ENCODE data around the gene SPIC. TPM values are rescaled to one million over a fixed set of nuclear protein-coding genes. Genes with fewer than 3 reads are reported as not detected.
A peak's percentile ranks its signal among the peaks of the same experiment; 100 is the strongest.

Gene SPIC
- total and polyA plus RNA-seq, 5 donors = not detected

DNA sequence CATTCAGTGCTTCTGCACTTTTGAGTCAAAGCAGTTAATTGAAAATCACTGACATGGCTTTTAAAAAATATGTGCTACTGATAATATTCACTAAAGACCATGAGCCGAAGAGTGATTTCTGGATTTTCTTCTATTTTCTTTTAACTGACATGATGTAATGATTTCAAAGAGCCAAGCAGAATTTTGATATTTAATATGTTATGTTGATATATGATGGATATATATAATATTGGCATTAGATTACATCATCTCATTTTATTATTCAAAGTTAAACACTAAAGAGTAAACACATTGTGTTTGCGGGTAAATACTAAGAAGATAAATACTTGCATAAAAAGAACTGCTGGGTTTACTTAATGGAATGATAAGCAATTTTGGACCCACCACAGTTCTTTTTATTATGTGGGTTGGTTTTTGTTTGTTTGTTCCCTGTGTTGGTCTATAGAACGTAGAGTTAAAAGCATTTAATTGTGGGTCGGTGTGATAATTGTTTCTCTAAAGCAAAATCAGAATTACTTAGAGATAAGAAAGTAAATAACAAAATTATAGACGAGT is 692 bp downstream of the SPIC start:
- 62% methylated on average over 5 of the region's 5 CpGs for WGBS
- intact Hi-C loops (cut with DNase I) = no loop called here
- H3K27ac ChIP-seq (ENCODE audit: low read length) = no peak overlapping the region
- no peaks in the 10 kb centered on the region for H3K4me1 ChIP-seq (ENCODE audit: control insufficient read depth, insufficient read depth, low read length)
- no peak for DNase-seq
- H3K4me3 ChIP-seq (ENCODE audit: low read length) = no peak overlapping the region
- ATAC-seq = no peak
- H3K27me3 ChIP-seq (ENCODE audit: control insufficient read depth, insufficient read depth) = no peaks in the 10 kb centered on the region
- H3K9me3 ChIP-seq (ENCODE audit: control insufficient read depth, low read length) = no peaks in the 10 kb centered on the region

DNA sequence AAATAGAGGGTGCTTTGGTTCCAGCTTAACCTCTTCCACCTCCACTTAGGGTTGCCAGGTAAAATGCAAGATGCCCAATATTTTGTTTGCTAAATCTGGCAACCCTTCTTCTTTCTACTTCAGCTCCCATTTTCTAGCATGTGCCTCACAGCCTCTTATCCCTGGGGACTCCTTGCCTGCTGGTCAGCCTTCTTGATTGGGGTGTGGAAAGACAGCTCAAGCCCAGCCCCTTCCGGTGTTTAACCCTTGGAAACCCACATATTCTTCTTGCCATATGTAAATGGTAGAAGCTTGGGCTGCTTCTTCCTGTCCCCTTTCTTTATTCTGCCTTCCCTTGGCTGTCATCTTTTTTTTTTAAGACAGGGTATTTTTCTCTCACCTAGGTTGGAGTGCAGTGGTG is 5.7 kb downstream of the SPIC start:
- ATAC-seq = no peak
- 55% methylated on average over 1 of the region's 1 CpG for WGBS

DNA sequence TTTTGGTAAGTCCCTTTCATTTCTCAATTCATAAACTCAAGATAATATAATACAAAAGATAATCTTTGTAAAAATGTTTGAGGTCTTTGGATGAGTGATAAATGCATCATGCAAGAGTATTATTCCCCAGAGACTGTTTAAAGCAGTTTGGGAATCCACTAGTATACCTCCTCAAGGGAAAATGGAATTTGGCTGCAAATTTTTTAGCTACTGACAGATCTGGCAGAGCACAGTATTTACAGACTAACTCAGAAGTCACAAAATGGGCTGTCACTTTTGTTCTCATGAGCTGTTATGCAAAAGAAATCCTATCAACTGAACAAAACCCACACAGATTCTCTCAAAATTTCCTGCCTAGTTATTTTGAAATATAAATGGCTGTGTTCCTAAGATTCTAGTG is 9.9 kb downstream of the SPIC start:
- ATAC-seq (peak; percentile 49 to 94), DNase-seq (no peak)
- Histone ChIP-seq H3K27ac (ENCODE audit: low read length) (no peak overlapping the region), H3K4me1 (ENCODE audit: control insufficient read depth, insufficient read depth, low read length) (no peaks in the 10 kb centered on the region), H3K9me3 (ENCODE audit: control insufficient read depth, low read length) (no peaks in the 10 kb centered on the region), H3K27me3 (ENCODE audit: control insufficient read depth, insufficient read depth) (no peaks in the 10 kb centered on the region), H3K4me3 (ENCODE audit: low read length) (no peak overlapping the region)
- intact Hi-C loops (cut with DNase I) = no loop called here

More for the DNA sequence above, 5.7 kb downstream of the SPIC start:
- H3K4me3 ChIP-seq (ENCODE audit: low read length) = no peak overlapping the region
- peak in 1 of 3 donors; percentile 26 for DNase-seq
- no peak overlapping the region for H3K27ac ChIP-seq (ENCODE audit: low read length)
- no peaks in the 10 kb centered on the region for H3K4me1 ChIP-seq (ENCODE audit: control insufficient read depth, insufficient read depth, low read length)
- H3K9me3 ChIP-seq (ENCODE audit: control insufficient read depth, low read length) = no peaks in the 10 kb centered on the region
- intact Hi-C loops (cut with DNase I) = no loop called here
- H3K27me3 ChIP-seq (ENCODE audit: control insufficient read depth, insufficient read depth) = no peaks in the 10 kb centered on the region

DNA sequence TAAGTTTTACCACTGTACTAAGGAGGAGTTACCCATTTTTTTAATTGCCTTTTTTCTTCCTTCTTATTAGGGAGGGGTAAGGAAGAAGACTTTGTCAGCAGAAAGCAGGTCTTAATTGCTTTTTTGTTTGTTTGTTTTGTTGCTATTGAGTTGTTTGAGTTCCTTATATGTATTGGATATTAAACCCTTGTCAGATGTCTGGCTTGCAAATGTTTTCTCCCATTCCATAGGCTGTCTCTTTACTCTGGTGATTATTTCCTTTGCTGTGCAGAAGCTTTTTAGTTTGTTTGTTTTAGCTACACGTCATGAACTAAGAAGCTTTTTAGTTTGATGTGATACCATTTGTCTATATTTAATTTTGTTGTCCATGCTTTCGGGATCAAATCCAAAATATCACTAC is 13.3 kb downstream of the SPIC start:
- ATAC-seq (no peak), DNase-seq (no peak)
- Histone ChIP-seq H3K4me3 (ENCODE audit: low read length) (no peak overlapping the region), H3K4me1 (ENCODE audit: control insufficient read depth, insufficient read depth, low read length) (no peaks in the 10 kb centered on the region), H3K9me3 (ENCODE audit: control insufficient read depth, low read length) (no peaks in the 10 kb centered on the region), H3K27ac (ENCODE audit: low read length) (no peak overlapping the region), H3K27me3 (ENCODE audit: control insufficient read depth, insufficient read depth) (no peaks in the 10 kb centered on the region)
- 59% methylated on average over 2 of the region's 2 CpGs for WGBS
- intact Hi-C loops (cut with DNase I) = no loop called here

DNA sequence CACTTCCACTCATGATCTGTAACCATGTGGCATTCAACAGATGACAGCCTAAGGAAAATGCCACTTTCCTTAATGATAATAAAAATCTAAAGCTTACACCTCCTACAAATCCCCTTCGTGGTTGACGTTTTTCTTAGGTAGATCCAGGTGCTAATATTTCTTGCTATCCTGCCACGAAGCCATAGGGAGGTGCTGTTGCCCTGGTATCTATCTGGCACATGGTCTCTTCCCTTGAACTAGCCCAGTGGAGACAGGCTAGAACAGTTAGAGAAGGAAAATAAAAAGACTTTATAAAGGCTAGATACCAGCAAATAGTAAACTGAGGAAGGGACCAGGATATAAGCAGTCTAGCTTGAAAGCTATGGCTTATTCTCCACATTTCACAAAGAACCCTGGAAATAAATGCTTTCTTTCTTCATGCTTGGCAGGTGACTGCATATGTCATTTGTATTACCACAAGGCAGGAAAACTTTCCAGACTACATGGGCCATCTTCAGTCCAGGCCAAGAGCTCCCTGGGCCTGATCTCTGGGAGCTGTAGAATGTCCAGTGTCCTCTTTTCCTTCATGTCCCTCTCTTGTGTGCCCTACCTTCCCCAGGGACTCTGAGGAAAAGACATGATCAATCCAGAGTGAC is 15.3 kb downstream of the SPIC start:
- Histone ChIP-seq H3K27ac (ENCODE audit: low read length) (no peak overlapping the region), H3K9me3 (ENCODE audit: control insufficient read depth, low read length) (no peaks in the 10 kb centered on the region), H3K4me1 (ENCODE audit: control insufficient read depth, insufficient read depth, low read length) (no peaks in the 10 kb centered on the region), H3K4me3 (ENCODE audit: low read length) (no peak overlapping the region), H3K27me3 (ENCODE audit: control insufficient read depth, insufficient read depth) (no peaks in the 10 kb centered on the region)
- DNase-seq = no peak
- intact Hi-C loops (cut with DNase I) = loop anchor here in 1 of 4 donors (10.0 kb wide), 1 partner anchor 344 kb away; the partner anchor contains the start of gene GNPTAB
- peak; percentile 51 to 63 for ATAC-seq
- WGBS = 9% methylated on average over 3 of the region's 3 CpGs

DNA sequence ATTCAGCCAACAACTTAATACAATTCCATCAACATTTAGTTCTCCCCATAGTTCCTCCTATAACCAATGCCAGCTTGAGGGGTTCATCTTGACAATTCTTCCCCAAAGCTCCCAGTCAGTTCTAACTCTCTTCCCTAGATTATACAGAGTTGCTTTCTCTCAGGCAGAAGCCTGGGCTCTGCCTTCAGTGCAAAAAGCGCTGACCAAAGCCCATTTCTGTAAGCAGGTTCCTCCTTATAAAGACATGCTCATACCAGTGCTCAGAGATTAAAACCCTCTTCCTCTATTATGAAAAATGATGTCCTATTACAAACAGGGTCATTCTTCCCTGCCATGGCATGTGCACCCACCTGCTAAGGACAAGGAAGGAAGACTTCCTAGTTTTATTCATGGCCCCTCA is 16.2 kb downstream of the SPIC start:
- Histone ChIP-seq H3K4me3 (ENCODE audit: low read length) (no peak overlapping the region), H3K27me3 (ENCODE audit: control insufficient read depth, insufficient read depth) (no peaks in the 10 kb centered on the region), H3K4me1 (ENCODE audit: control insufficient read depth, insufficient read depth, low read length) (no peaks in the 10 kb centered on the region), H3K9me3 (ENCODE audit: control insufficient read depth, low read length) (no peaks in the 10 kb centered on the region), H3K27ac (ENCODE audit: low read length) (no peak overlapping the region)
- DNase-seq = no peak
- 81% methylated on average over 1 of the region's 1 CpG for WGBS
- intact Hi-C loops (cut with DNase I) = loop anchor here in 1 of 4 donors (10.0 kb wide), 1 partner anchor 343 kb away; the partner anchor contains the start of gene GNPTAB
- ATAC-seq = peak; percentile 43 to 52

DNA sequence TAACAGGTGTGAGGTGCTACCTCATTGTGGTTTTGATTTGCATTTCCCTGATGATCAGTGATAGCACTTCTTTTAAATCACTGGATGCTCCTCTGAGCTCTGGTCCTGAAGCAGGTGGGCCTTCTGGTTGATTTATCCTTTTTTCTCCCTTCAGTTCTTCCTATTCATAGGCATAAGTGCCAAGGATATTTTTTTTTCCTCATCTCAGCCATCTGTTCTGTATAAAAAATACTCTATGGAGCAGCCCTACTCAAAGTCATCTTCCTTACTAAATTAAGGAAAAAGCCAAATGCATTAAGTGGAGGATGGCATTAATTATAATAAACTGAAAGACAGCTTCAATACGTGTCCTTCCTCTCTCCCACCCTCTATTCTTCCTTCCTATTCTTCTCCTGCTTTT is 18.4 kb downstream of the SPIC start:
- H3K27me3 ChIP-seq (ENCODE audit: control insufficient read depth, insufficient read depth) = no peaks in the 10 kb centered on the region
- 68% methylated on average over 1 of the region's 1 CpG for WGBS
- ATAC-seq (no peak), DNase-seq (no peak)
- no peak overlapping the region for H3K27ac ChIP-seq (ENCODE audit: low read length)
- intact Hi-C loops (cut with DNase I) = loop anchor here in 1 of 4 donors (10.0 kb wide), 1 partner anchor 341 kb away; the partner anchor contains the start of gene GNPTAB
- no peak overlapping the region for H3K4me3 ChIP-seq (ENCODE audit: low read length)
- no peaks in the 10 kb centered on the region for H3K4me1 ChIP-seq (ENCODE audit: control insufficient read depth, insufficient read depth, low read length)
- H3K9me3 ChIP-seq (ENCODE audit: control insufficient read depth, low read length) = no peaks in the 10 kb centered on the region

DNA sequence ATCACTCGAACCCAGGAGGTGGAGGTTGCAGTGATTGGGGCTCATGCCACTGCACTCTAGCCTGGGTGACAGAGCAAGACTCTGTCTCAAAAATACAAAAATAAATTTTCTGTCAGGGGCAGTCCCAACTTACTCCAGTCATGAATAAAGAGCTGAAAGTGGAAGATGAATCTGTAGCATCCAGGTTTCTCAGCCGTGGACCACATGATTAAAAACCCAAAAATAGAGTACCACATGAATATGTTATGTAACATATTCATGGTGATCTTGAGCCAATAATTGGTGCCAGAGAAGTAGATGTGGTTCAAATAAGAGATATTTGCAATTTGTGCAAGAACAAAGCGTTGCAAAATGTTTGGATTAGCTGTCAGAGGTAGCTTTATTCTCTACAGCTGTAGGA is 23.1 kb downstream of the SPIC start:
- H3K27me3 ChIP-seq (ENCODE audit: control insufficient read depth, insufficient read depth) = no peaks in the 10 kb centered on the region
- H3K27ac ChIP-seq (ENCODE audit: low read length) = no peak overlapping the region
- H3K9me3 ChIP-seq (ENCODE audit: control insufficient read depth, low read length) = no peaks in the 10 kb centered on the region
- ATAC-seq (no peak), DNase-seq (no peak)
- intact Hi-C loops (cut with DNase I) = loop anchor here in 1 of 4 donors (10.0 kb wide), 1 partner anchor 337 kb away; the partner anchor contains the start of gene GNPTAB
- 56% methylated on average over 3 of the region's 3 CpGs for WGBS
- H3K4me1 ChIP-seq (ENCODE audit: control insufficient read depth, insufficient read depth, low read length) = no peaks in the 10 kb centered on the region
- no peak overlapping the region for H3K4me3 ChIP-seq (ENCODE audit: low read length)

DNA sequence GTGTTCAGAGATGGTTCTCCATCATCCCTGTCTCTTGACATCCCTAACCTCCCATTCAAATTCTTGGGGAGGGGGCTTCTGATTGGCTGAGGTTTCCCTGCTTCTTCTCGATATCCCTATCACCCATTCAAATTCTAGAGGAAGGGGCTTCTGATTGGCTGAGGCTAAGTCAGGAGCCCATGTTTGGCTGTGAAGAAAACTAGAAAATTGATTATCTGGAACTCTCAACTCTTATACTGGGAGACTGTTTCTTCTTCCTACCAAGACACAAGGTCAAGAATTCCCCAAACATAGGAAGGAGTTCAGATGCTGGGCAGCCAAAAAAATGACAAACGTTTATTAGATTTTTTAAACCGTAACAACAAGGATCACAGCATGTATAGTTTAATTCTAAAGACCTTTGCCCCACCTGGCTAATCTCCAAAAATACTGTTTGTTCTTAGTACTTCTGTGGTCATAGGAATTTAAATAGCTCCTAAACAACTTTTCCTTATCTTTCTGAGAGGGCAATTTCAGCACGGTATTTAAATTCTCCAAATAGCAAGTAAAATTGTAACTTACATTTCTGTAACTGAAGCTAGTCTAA is 26.4 kb downstream of the SPIC start:
- Histone ChIP-seq H3K27ac (ENCODE audit: low read length) (no peak overlapping the region), H3K4me1 (ENCODE audit: control insufficient read depth, insufficient read depth, low read length) (no peaks in the 10 kb centered on the region), H3K4me3 (ENCODE audit: low read length) (no peak overlapping the region), H3K27me3 (ENCODE audit: control insufficient read depth, insufficient read depth) (no peaks in the 10 kb centered on the region), H3K9me3 (ENCODE audit: control insufficient read depth, low read length) (no peaks in the 10 kb centered on the region)
- DNase-seq (no peak), ATAC-seq (no peak)
- 33% methylated on average over 4 of the region's 4 CpGs for WGBS
- intact Hi-C loops (cut with DNase I) = no loop called here

DNA sequence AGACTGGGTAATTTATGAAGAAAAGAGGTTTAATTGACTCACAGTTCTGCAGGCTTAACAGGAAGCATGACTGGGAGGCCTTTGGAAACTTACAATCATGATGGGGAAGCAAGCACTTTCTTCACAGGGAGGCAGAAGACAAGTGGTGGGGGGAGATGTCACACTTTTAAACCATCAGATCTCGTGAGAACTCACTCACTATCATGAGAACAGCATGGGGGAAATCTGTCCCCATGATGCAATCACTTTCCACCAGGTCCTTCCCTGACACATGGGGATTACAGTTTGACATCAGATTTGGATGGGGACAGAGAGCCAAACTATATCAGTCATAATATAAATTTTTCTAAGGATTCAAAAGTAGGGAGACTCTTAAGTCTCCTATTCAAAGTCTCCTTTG is 46.0 kb downstream of the SPIC start:
- H3K4me3 ChIP-seq (ENCODE audit: low read length) = no peak overlapping the region
- intact Hi-C loops (cut with DNase I) = no loop called here
- 19% methylated on average over 1 of the region's 1 CpG for WGBS
- ATAC-seq (no peak), DNase-seq (no peak)
- no peaks in the 10 kb centered on the region for H3K27me3 ChIP-seq (ENCODE audit: control insufficient read depth, insufficient read depth)
- no peak overlapping the region for H3K27ac ChIP-seq (ENCODE audit: low read length)
- no peaks in the 10 kb centered on the region for H3K4me1 ChIP-seq (ENCODE audit: control insufficient read depth, insufficient read depth, low read length)
- H3K9me3 ChIP-seq (ENCODE audit: control insufficient read depth, low read length) = no peaks in the 10 kb centered on the region

DNA sequence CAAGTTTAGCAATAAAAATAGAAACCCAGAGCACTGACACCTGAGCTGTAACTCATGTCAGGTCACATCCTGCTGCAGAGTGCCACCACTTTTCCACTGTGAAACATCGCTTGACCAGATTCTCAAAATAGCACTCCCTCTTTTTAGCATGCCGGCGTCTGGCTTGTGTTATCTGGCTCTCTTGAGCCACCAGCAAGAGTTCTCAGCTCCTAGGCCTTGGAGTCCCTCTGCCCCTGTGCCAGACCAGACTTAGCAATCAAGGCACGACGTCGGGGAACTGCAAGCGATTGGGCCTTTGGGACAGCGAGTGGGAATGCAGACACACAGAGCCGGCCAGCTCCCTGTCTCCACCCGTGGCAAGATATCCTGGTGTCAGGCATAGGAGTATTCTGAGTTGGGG is 52.5 kb downstream of the SPIC start:
- H3K4me3 ChIP-seq (ENCODE audit: low read length) = no peak overlapping the region
- WGBS = 48% methylated on average over 10 of the region's 10 CpGs
- H3K27ac ChIP-seq (ENCODE audit: low read length) = peak overlapping the region; percentile 6
- H3K9me3 ChIP-seq (ENCODE audit: control insufficient read depth, low read length) = no peaks in the 10 kb centered on the region
- DNase-seq = peak; percentile 25 to 79 (median 72)
- peak; percentile 64 to 89 for ATAC-seq
- intact Hi-C loops (cut with DNase I) = no loop called here
- no peaks in the 10 kb centered on the region for H3K27me3 ChIP-seq (ENCODE audit: control insufficient read depth, insufficient read depth)
- no peaks in the 10 kb centered on the region for H3K4me1 ChIP-seq (ENCODE audit: control insufficient read depth, insufficient read depth, low read length)
